Measurements from ENCODE around the gene KRTAP12-3.

KRTAP12-3 gene

GRCh38 chr21:44702973-44703730 is 45.4 kb downstream of the KRTAP12-3 start:
- TF ChIP-seq ZNF274 (IDR thresholded peaks at IDR 0.05; ENCODE audit: low read depth, low read length) (no peak), YY1 (IDR thresholded peaks at IDR 0.05; ENCODE audit: insufficient read depth, insufficient read length) (no peak), SUZ12 (IDR thresholded peaks at IDR 0.05; ENCODE audit: extremely low read depth, insufficient read depth, insufficient read length) (no peak)
- Histone ChIP-seq H3K4me1 (ENCODE audit: insufficient read depth, insufficient read length) (peaks cover 61% of the 10 kb centered on the region), H3K9me3 (ENCODE audit: insufficient read depth, low read length) (no peaks in the 10 kb centered on the region), H3K4me3 (ENCODE audit: insufficient read length, low read depth) (no peak overlapping the region), H3K36me3 (ENCODE audit: insufficient read depth, insufficient read length, low read length) (no peaks in the 10 kb centered on the region), H3K9ac (ENCODE audit: insufficient read length, low read depth) (peak overlapping the region; percentile 51), H3K27me3 (ENCODE audit: insufficient read depth, insufficient read length) (peaks cover 31% of the 10 kb centered on the region)
- DNase-seq (ENCODE audit: low read depth, low spot score) = no peak

- no peaks in the 10 kb centered on the region for H3K9me3 ChIP-seq (ENCODE audit: insufficient read depth, low read length)
- DNase-seq (ENCODE audit: low read depth, low spot score) = no peak
- H3K4me3 ChIP-seq (ENCODE audit: insufficient read length, low read depth) = peak overlapping the region; percentile 22
- peaks cover 63% of the 10 kb centered on the region for H3K4me1 ChIP-seq (ENCODE audit: insufficient read depth, insufficient read length)
- H3K9ac ChIP-seq (ENCODE audit: insufficient read length, low read depth) = peak overlapping the region; percentile 51
- no peaks in the 10 kb centered on the region for H3K36me3 ChIP-seq (ENCODE audit: insufficient read depth, insufficient read length, low read length)
- peaks cover 39% of the 10 kb centered on the region for H3K27me3 ChIP-seq (ENCODE audit: insufficient read depth, insufficient read length)
- TF ChIP-seq SUZ12 (IDR thresholded peaks at IDR 0.05; ENCODE audit: extremely low read depth, insufficient read depth, insufficient read length) (no peak), ZNF274 (IDR thresholded peaks at IDR 0.05; ENCODE audit: low read depth, low read length) (no peak), YY1 (IDR thresholded peaks at IDR 0.05; ENCODE audit: insufficient read depth, insufficient read length) (no peak)
Measured at GRCh38 chr21:44703731-44704635, 46.3 kb downstream of the KRTAP12-3 start.

- Histone ChIP-seq H3K4me3 (ENCODE audit: insufficient read length, low read depth) (peak overlapping the region; percentile 22), H3K36me3 (ENCODE audit: insufficient read depth, insufficient read length, low read length) (no peaks in the 10 kb centered on the region), H3K4me1 (ENCODE audit: insufficient read depth, insufficient read length) (peaks cover 65% of the 10 kb centered on the region), H3K9ac (ENCODE audit: insufficient read length, low read depth) (peak overlapping the region; percentile 51), H3K27me3 (ENCODE audit: insufficient read depth, insufficient read length) (peaks cover 46% of the 10 kb centered on the region), H3K9me3 (ENCODE audit: insufficient read depth, low read length) (no peaks in the 10 kb centered on the region)
- DNase-seq (ENCODE audit: low read depth, low spot score) = no peak
- no peak for TF ChIP-seq ZNF274 (IDR thresholded peaks at IDR 0.05; ENCODE audit: low read depth, low read length)
- TF ChIP-seq YY1 (IDR thresholded peaks at IDR 0.05; ENCODE audit: insufficient read depth, insufficient read length) = no peak
- no peak for TF ChIP-seq SUZ12 (IDR thresholded peaks at IDR 0.05; ENCODE audit: extremely low read depth, insufficient read depth, insufficient read length)
Measured at GRCh38 chr21:44704636-44705001, 46.9 kb downstream of the KRTAP12-3 start.

GRCh38 chr21:44706026-44706705 is 48.4 kb downstream of the KRTAP12-3 start:
- Histone ChIP-seq H3K4me3 (ENCODE audit: insufficient read length, low read depth) (peak overlapping the region; percentile 54), H3K4me1 (ENCODE audit: insufficient read depth, insufficient read length) (peaks cover 65% of the 10 kb centered on the region), H3K9ac (ENCODE audit: insufficient read length, low read depth) (peak overlapping the region; percentile 84), H3K36me3 (ENCODE audit: insufficient read depth, insufficient read length, low read length) (no peaks in the 10 kb centered on the region), H3K27me3 (ENCODE audit: insufficient read depth, insufficient read length) (peaks cover 61% of the 10 kb centered on the region), H3K9me3 (ENCODE audit: insufficient read depth, low read length) (no peaks in the 10 kb centered on the region)
- DNase-seq (ENCODE audit: low read depth, low spot score) = no peak
- no peak for TF ChIP-seq ZNF274 (IDR thresholded peaks at IDR 0.05; ENCODE audit: low read depth, low read length)
- TF ChIP-seq YY1 (IDR thresholded peaks at IDR 0.05; ENCODE audit: insufficient read depth, insufficient read length) = no peak
- no peak for TF ChIP-seq SUZ12 (IDR thresholded peaks at IDR 0.05; ENCODE audit: extremely low read depth, insufficient read depth, insufficient read length)

DNA sequence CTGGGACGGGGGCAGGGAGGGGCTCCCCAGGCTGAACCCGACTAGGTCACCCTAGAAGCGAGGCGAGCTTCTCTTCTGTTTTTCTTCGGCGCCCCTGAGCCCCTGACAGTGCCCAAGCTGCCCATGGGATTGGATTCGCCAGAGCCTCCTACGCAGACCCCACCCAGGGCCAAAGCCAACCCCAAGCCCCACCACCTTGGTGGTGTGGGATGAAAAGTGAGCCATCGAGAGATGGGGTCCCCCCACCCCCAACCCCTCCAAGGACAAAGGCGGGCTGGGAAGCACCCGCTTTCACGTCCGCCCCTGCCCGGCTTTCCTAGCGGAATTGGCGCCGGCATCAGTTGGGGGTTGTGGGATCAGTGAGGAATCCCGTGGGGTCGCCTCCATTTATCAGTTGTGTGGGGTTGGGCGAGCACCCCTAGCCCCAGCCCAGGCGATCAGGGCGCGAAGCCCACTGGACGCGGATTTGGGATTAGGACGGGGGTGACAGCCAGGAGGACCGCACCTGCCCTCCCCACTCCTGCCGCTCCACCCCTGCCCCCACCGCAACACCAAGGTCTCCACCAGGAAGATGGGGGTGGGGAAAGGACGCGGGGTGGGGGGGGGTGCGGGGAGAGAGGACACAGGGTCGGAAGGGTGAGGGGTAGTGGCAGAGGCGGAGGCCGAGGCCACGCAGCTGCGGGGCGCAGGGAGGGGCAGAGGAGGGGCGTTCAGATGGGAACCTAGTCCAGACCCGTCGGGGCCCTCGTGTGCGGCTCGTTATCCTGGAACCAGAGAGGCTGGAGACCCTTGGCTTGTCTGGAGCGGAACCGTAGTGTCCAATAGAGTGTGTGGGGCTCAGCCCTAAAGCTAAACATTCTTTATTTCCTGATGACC is 49.2 kb downstream of the KRTAP12-3 start:
- peaks cover 69% of the 10 kb centered on the region for H3K27me3 ChIP-seq (ENCODE audit: insufficient read depth, insufficient read length)
- H3K4me1 ChIP-seq (ENCODE audit: insufficient read depth, insufficient read length) = peaks cover 68% of the 10 kb centered on the region
- no peak for DNase-seq (ENCODE audit: low read depth, low spot score)
- H3K9me3 ChIP-seq (ENCODE audit: insufficient read depth, low read length) = no peaks in the 10 kb centered on the region
- peak overlapping the region; percentile 84 for H3K9ac ChIP-seq (ENCODE audit: insufficient read length, low read depth)
- no peaks in the 10 kb centered on the region for H3K36me3 ChIP-seq (ENCODE audit: insufficient read depth, insufficient read length, low read length)
- peak overlapping the region; percentile 54 for H3K4me3 ChIP-seq (ENCODE audit: insufficient read length, low read depth)
- TF ChIP-seq SUZ12 (IDR thresholded peaks at IDR 0.05; ENCODE audit: extremely low read depth, insufficient read depth, insufficient read length) (peak; percentile 60), YY1 (IDR thresholded peaks at IDR 0.05; ENCODE audit: insufficient read depth, insufficient read length) (no peak), ZNF274 (IDR thresholded peaks at IDR 0.05; ENCODE audit: low read depth, low read length) (no peak)

Measured in NT2/D1 (cell line).